Measurements from ENCODE around the gene POLN. TPM values are rescaled to one million over a fixed set of nuclear protein-coding genes. Genes with fewer than 3 reads are reported as not detected.

Gene POLN
- total and polyA plus RNA-seq, 2 experiments from 2014 or later: 1.7 to 2.0 TPM

DNA sequence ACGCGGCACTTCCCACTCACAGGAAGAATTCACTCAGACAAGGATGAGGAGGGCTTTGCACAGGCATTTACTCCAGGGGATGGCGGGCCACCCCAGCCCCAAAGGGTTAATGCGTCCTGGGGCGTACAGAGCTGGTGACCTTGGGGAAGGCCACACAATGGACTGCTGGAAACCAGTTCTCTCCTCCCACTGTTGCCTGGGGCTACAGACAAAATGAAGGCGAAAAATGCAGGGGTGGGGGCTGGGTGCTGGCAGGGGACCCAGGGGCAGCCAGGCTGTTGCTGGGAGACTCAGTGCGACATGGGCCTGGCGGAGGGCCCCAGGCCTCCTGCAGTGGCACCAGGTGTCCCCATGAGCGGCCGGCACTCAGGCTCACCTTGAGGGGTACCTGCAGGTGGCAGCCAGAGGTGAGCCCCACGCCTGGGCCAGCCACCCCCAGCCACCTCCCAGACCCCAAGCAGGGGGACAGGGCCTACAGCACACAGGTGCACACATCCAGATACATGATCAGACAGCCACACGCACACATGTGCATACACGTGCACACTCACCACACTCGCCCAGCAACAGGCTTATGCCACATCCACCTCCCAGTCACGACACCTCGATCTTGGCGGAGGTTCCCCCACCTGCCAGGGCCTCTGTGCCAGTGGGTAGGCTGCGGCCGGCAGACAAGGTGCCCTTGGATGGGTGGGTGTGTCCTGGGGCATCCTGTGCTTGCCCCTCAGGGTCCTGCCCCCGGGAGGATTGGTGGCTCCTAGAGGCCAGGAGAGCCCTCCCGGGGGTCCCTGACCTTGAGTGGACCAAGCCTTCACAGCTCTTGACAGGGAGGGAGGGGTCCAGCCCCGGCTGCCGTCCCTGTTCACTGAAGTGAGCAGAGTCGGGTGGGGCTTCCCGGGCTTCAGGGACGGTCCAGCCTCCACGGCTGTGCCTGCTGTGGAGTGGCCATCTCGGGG lies 169.7 kb downstream of the POLN start:
- no peak for DNase-seq (ENCODE audit: low spot score)
- no peaks in the 10 kb centered on the region for H3K79me2 ChIP-seq
- no peaks in the 10 kb centered on the region for H4K20me1 ChIP-seq (ENCODE audit: insufficient read depth, poor library complexity, severe bottlenecking)
- H3K36me3 ChIP-seq (replicated peaks; ENCODE audit: insufficient read depth, low read depth): no peaks in the 10 kb centered on the region
- no peaks in the 10 kb centered on the region for H3K9me3 ChIP-seq (ENCODE audit: low read depth)
- H3K27me3 ChIP-seq: no peaks in the 10 kb centered on the region
- no peak for TF ChIP-seq EZH2phosphoT487 (IDR thresholded peaks at IDR 0.05; ENCODE audit: low read depth, severe bottlenecking, unreplicated experiment)
- TF ChIP-seq, protein P1, sequence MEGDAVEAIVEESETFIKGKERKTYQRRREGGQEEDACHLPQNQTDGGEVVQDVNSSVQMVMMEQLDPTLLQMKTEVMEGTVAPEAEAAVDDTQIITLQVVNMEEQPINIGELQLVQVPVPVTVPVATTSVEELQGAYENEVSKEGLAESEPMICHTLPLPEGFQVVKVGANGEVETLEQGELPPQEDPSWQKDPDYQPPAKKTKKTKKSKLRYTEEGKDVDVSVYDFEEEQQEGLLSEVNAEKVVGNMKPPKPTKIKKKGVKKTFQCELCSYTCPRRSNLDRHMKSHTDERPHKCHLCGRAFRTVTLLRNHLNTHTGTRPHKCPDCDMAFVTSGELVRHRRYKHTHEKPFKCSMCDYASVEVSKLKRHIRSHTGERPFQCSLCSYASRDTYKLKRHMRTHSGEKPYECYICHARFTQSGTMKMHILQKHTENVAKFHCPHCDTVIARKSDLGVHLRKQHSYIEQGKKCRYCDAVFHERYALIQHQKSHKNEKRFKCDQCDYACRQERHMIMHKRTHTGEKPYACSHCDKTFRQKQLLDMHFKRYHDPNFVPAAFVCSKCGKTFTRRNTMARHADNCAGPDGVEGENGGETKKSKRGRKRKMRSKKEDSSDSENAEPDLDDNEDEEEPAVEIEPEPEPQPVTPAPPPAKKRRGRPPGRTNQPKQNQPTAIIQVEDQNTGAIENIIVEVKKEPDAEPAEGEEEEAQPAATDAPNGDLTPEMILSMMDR (IDR thresholded peaks at IDR 0.05; ENCODE audit: poor library complexity): no peak
- TF ChIP-seq EZH2 (IDR thresholded peaks at IDR 0.05; ENCODE audit: borderline replicate concordance): no peak
- no peaks in the 10 kb centered on the region for H3K9me2 ChIP-seq (replicated peaks; ENCODE audit: insufficient read depth)
- H3K4me1 ChIP-seq (ENCODE audit: insufficient read depth): no peaks in the 10 kb centered on the region
- H3K27ac ChIP-seq: no peak overlapping the region
- no peak overlapping the region for H2AFZ ChIP-seq
- no peak overlapping the region for H3K4me2 ChIP-seq
- no peak overlapping the region for H3K4me3 ChIP-seq
- WGBS (ENCODE audit: low lambda C conversion rate, missing lambda C conversion rate): 73% methylated on average over 28 of the region's 28 CpGs

DNA sequence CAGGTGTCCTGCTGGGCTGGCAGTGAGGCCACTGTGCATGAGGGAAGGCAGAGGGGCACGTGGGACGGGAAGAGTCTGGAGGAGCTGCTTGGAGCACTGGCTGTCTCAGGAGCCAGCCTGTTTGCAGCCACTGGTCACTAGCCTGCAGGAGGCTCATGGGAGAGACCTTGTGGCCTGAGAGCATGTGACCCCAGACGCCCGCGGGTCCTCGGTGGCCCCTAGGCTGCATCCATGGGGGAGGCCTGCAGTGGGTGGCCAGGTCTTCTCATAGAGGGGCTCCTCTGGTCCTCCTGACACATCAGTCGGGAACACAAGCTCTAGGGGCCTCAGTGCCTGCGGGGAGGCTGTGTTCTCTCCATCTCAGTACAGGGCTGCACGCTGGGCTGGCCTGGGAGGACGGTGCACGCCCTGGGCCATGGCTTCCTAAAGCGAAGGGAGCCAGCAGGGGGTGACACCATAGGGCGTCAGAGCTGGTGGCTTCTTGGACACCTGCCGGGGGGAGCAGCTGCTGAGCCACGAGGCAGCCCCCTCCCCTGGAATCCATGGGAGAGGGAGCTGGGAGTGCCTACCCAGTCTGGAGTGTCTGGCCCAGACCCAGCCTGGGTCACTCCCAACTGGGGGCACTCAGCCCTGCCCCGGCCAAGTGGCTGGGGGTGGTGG lies 170.5 kb downstream of the POLN start:
- no peaks in the 10 kb centered on the region for H3K9me3 ChIP-seq (ENCODE audit: low read depth)
- TF ChIP-seq, protein P1 (IDR thresholded peaks at IDR 0.05; ENCODE audit: poor library complexity): no peak
- no peak for TF ChIP-seq EZH2phosphoT487 (IDR thresholded peaks at IDR 0.05; ENCODE audit: low read depth, severe bottlenecking, unreplicated experiment)
- TF ChIP-seq EZH2 (IDR thresholded peaks at IDR 0.05; ENCODE audit: borderline replicate concordance): no peak
- no peak overlapping the region for H3K4me3 ChIP-seq
- H3K4me2 ChIP-seq: no peak overlapping the region
- no peaks in the 10 kb centered on the region for H3K79me2 ChIP-seq
- no peaks in the 10 kb centered on the region for H4K20me1 ChIP-seq (ENCODE audit: insufficient read depth, poor library complexity, severe bottlenecking)
- no peaks in the 10 kb centered on the region for H3K27me3 ChIP-seq
- DNase-seq (ENCODE audit: low spot score): no peak
- H3K36me3 ChIP-seq (replicated peaks; ENCODE audit: insufficient read depth, low read depth): no peaks in the 10 kb centered on the region
- H3K4me1 ChIP-seq (ENCODE audit: insufficient read depth): no peaks in the 10 kb centered on the region
- H3K9me2 ChIP-seq (replicated peaks; ENCODE audit: insufficient read depth): no peaks in the 10 kb centered on the region
- 76% methylated on average over 16 of the region's 16 CpGs for WGBS (ENCODE audit: low lambda C conversion rate, missing lambda C conversion rate)
- H2AFZ ChIP-seq: no peak overlapping the region
- H3K27ac ChIP-seq: no peak overlapping the region

GRCh38 chr4:2070421-2071251 lies 171.3 kb downstream of the POLN start:
- Histone ChIP-seq H3K79me2 (no peaks in the 10 kb centered on the region), H3K4me1 (ENCODE audit: insufficient read depth) (no peaks in the 10 kb centered on the region), H3K27ac (no peak overlapping the region), H4K20me1 (ENCODE audit: insufficient read depth, poor library complexity, severe bottlenecking) (no peaks in the 10 kb centered on the region), H3K9me2 (replicated peaks; ENCODE audit: insufficient read depth) (no peaks in the 10 kb centered on the region), H3K36me3 (replicated peaks; ENCODE audit: insufficient read depth, low read depth) (no peaks in the 10 kb centered on the region), H3K27me3 (no peaks in the 10 kb centered on the region), H3K9me3 (ENCODE audit: low read depth) (no peaks in the 10 kb centered on the region), H3K4me3 (no peak overlapping the region), H3K4me2 (no peak overlapping the region), H2AFZ (no peak overlapping the region)
- DNase-seq (ENCODE audit: low spot score): no peak
- 89% methylated on average over 20 of the region's 22 CpGs for WGBS (ENCODE audit: low lambda C conversion rate, missing lambda C conversion rate)
- no peak for TF ChIP-seq EZH2phosphoT487 (IDR thresholded peaks at IDR 0.05; ENCODE audit: low read depth, severe bottlenecking, unreplicated experiment)
- TF ChIP-seq, protein P1 (IDR thresholded peaks at IDR 0.05; ENCODE audit: poor library complexity): no peak
- no peak for TF ChIP-seq EZH2 (IDR thresholded peaks at IDR 0.05; ENCODE audit: borderline replicate concordance)
